ENCODE data around the gene LRRC46. TPM values are rescaled to one million over a fixed set of nuclear protein-coding genes. Genes with fewer than 3 reads are reported as not detected.

Gene LRRC46
- polyA plus RNA-seq, 1 experiment: 0.67 TPM

DNA sequence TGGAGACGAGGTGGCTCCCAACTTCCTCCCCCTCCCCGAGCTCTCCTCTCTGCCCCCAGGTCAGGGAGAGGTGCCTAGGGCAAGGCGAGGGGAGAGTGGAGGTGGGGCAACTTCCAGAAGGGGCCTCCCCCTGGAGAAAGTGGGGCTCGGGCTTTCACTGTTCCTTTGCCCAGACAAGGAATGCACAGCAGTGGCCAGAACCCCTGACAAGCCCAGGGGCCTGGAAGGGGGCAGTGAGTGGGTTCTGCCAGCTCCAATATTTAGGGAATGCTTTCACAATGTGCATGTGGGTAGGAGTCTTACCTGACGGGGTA, 52.9 kb downstream of the LRRC46 start:
- no peak for DNase-seq (ENCODE audit: low read depth, low spot score)
- Histone ChIP-seq H3K27ac (ENCODE audit: low read depth, low read length) (no peak overlapping the region), H3K9me3 (ENCODE audit: control insufficient read depth, insufficient read depth, low read length) (no peaks in the 10 kb centered on the region), H3K4me3 (ENCODE audit: low read depth, low read length) (no peak overlapping the region), H3K27me3 (ENCODE audit: control insufficient read depth, insufficient read depth, low read length) (peaks cover 3% of the 10 kb centered on the region)
- TF ChIP-seq, protein P1, sequence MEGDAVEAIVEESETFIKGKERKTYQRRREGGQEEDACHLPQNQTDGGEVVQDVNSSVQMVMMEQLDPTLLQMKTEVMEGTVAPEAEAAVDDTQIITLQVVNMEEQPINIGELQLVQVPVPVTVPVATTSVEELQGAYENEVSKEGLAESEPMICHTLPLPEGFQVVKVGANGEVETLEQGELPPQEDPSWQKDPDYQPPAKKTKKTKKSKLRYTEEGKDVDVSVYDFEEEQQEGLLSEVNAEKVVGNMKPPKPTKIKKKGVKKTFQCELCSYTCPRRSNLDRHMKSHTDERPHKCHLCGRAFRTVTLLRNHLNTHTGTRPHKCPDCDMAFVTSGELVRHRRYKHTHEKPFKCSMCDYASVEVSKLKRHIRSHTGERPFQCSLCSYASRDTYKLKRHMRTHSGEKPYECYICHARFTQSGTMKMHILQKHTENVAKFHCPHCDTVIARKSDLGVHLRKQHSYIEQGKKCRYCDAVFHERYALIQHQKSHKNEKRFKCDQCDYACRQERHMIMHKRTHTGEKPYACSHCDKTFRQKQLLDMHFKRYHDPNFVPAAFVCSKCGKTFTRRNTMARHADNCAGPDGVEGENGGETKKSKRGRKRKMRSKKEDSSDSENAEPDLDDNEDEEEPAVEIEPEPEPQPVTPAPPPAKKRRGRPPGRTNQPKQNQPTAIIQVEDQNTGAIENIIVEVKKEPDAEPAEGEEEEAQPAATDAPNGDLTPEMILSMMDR (IDR thresholded peaks at IDR 0.05; ENCODE audit: low read depth, low read length): no peak
- CTCF ChIA-PET: interaction anchor here (15.7 kb wide), 1 partner anchor 40 kb away, joined by 502 read pairs; the partner anchor contains the start of gene SCRN2
- POLR2A ChIA-PET: interaction anchor here (1.9 kb wide), 1 partner anchor 53 kb away, joined by 7 read pairs; the partner anchor contains the start of genes LRRC46 and MRPL10

DNA sequence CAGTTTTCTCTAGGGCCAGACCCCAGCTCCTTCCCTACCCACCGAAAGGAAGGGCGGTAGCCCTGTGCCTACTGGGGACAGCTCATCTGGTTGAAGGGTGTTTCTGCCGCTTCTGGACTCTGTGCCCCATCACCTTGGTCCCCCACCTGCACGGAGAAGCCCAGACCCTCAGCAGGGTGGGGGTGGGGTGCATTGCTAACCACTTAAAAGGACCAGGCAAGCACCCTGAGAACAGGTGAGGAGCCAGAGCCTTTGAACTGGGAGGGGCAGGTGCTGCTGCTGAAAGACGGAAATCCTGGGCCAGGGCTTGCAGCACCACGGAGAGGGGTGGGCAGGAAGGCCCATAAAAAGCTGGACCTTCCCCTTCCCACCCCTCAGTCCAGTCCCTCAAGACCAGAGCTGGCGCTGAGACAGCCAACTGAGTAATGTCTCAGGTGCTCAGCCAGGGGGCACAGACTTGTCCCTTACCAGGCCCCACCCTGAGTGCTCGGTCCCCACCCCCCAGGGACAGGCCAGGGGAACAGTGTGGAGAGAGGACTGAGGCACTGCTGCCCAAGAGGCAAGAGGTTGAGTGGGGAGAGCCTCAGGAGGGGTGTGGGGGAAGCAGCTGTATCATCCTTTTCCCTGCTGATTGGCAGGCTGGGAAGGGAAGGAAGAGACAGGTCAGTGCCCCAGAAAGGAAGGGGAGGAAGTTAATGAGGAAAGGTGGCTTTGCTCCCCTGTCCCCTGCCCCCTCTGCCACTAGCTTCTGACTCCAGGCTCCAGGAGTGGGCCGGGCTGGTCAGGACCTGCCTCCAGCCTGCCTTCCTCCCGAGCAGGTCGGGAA, 53.6 kb downstream of the LRRC46 start:
- CTCF ChIA-PET: interaction anchor here (15.7 kb wide), 1 partner anchor 41 kb away, joined by 502 read pairs; the partner anchor contains the start of gene SCRN2
- TF ChIP-seq, protein P1 (IDR thresholded peaks at IDR 0.05; ENCODE audit: low read depth, low read length): no peak

More for the DNA sequence above, 53.6 kb downstream of the LRRC46 start:
- POLR2A ChIA-PET: interaction anchor here (1.9 kb wide), 1 partner anchor 54 kb away, joined by 7 read pairs; the partner anchor contains the start of genes LRRC46 and MRPL10
- DNase-seq (ENCODE audit: low read depth, low spot score): no peak
- peaks cover 3% of the 10 kb centered on the region for H3K27me3 ChIP-seq (ENCODE audit: control insufficient read depth, insufficient read depth, low read length)
- H3K9me3 ChIP-seq (ENCODE audit: control insufficient read depth, insufficient read depth, low read length): no peaks in the 10 kb centered on the region
- no peak overlapping the region for H3K4me3 ChIP-seq (ENCODE audit: low read depth, low read length)
- H3K27ac ChIP-seq (ENCODE audit: low read depth, low read length): no peak overlapping the region

Other genes with a start within 250 kb of the LRRC46 start
- gene KPNB1, start 181.8 kb upstream of the LRRC46 start, polyA plus RNA-seq (2011; rRNA removed): 207 and 212 TPM in 2 replicates
- 4.8 and 5.5 TPM in 2 replicates for gene TBKBP1, start 137.5 kb upstream of the LRRC46 start, polyA plus RNA-seq (2011; rRNA removed)
- not detected in 2 replicates for gene TBX21, start 98.4 kb upstream of the LRRC46 start, polyA plus RNA-seq (2011; rRNA removed)
- gene OSBPL7, start 9.9 kb upstream of the LRRC46 start, polyA plus RNA-seq (2011; rRNA removed): 5.3 and 6.2 TPM in 2 replicates
- gene MRPL10, start 129 bp upstream of the LRRC46 start, polyA plus RNA-seq (2011; rRNA removed): 62.9 and 64.4 TPM in 2 replicates
- 13.3 and 17.2 TPM in 2 replicates for gene SCRN2, start 9.6 kb downstream of the LRRC46 start, polyA plus RNA-seq (2011; rRNA removed)
- 0.04 and 0.05 TPM in 2 replicates for gene SP6, start 19.5 kb downstream of the LRRC46 start, polyA plus RNA-seq (2011; rRNA removed)
- gene SP2, start 64.6 kb downstream of the LRRC46 start, polyA plus RNA-seq (2011; rRNA removed): 2.7 and 3.9 TPM in 2 replicates
- gene PNPO, start 109.9 kb downstream of the LRRC46 start, polyA plus RNA-seq (2011; rRNA removed): 14.5 and 15.2 TPM in 2 replicates
- gene PRR15L, start 126.2 kb downstream of the LRRC46 start, polyA plus RNA-seq (2011; rRNA removed): not detected in 2 replicates
- 71.2 and 79.7 TPM in 2 replicates for gene CDK5RAP3, start 139.4 kb downstream of the LRRC46 start, polyA plus RNA-seq (2011; rRNA removed)
- gene COPZ2, start 206.1 kb downstream of the LRRC46 start, polyA plus RNA-seq (2011; rRNA removed): 107 and 122 TPM in 2 replicates
- gene NFE2L1, start 216.7 kb downstream of the LRRC46 start, polyA plus RNA-seq (2011; rRNA removed): 237 and 251 TPM in 2 replicates

Measured in AG04450 (cell line).